Measurements from ENCODE around the gene SIPA1L3. TPM values are rescaled to one million over a fixed set of nuclear protein-coding genes. Genes with fewer than 3 reads are reported as not detected.

The SIPA1L3 gene
- total RNA-seq, 1 experiment from 2014 or later: 30.4 TPM

DNA sequence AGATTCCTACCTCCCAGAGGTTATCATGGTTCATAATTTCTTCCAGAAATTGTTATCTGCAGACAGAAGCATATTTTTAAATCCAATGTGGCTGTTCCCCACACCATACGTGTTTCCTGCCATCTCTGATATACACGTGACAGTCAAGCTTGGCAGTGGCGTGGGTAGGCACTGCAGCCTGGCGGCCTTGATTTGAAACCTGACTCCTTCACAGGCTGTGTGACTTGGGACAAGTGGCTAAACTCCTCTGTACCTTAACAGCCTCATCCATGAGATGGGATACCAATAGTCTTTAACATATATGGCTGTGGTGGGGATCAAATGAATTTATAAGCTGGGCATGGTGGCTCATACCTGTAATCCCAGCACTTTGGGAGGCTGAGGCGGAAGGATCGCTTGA lies 283.8 kb downstream of the SIPA1L3 start:
- no peak for DNase-seq (ENCODE audit: low read depth)

DNA sequence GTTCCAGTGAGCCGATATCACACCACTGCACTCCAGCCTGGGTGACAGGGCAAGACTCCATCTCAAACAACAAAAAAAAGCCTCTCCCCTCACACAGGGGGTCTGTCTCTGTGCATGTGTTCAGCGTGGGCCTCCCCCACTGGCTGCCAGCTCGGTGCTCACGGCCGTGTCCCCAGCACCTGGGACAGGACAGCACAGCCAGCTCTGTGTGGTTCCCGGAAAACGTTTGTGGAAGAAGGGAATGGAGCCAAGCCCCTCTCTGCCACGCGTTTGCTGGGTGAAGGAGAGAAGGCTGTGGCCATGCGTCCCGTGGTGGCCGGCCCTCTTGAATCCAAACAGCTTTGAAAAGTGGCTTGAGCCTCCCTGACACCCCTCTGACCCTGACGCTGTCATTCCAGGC lies 284.7 kb downstream of the SIPA1L3 start:
- no peak for DNase-seq (ENCODE audit: low read depth)

DNA sequence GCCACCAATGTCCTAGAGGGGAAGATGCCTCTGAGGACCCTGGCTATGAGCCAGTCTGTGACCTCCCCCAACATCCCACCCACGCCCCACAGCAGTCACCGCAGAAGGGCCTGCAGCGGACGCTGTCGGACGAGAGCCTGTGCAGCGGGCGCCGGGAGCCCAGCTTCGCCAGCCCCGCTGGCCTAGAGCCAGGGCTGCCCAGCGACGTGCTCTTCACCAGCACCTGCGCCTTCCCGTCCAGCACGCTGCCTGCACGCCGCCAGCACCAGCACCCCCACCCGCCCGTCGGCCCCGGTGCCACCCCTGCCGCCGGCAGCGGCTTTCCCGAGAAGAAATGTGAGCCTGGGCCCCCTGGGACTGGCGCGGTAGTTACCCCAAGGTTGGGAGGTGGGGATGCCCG lies 286.4 kb downstream of the SIPA1L3 start:
- DNase-seq (ENCODE audit: low read depth): no peak

DNA sequence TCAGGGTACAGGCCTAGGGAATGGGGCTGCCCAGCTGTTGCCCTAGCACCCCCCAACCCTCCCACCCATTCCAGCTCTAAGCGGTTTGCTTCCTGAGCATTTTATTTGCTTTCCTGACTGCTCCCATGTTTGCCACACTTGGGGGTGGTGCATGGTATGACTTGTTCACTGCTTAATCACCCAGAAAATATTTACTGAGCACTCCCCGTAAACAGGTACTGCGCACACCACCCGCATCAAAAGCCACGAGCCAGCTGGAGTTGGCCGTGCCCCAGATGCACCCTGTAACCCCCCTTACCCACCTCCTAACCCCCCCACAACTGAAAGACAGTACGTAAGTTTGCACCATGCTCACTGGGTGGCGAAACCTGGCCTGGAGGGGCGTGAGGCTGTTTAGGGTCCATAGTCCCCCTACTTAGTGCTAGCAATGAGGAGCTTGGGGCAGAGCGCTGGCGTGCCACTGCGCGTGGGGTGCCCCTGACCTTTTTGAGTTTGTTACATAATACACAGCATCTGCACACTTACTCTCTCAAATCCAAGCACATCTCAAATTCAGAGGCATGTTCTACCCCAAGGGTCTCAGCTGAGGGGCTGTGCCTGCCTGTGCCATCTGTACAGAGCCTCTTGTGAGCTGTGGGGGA lies 287.2 kb downstream of the SIPA1L3 start:
- DNase-seq (ENCODE audit: low read depth): no peak

DNA sequence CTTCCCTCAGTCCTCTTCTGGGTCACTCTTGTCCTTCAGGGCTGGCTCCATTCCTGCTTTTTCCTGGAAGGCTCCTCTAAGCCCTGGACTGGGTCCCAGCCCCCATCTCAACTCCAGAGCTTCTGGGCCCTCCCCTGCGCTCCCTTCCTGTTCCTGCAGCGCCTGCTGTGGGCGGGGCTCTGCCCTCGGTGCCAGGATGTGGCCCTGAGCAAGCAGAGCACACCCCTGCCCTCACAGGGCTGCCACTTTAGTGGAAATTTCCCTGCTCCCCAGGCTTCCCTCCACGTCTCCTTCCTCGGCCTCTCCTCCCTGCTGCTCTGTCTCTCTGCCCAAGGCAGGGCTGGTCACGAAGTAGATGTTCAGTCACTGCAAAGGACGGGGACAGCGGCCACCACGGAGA lies 288.2 kb downstream of the SIPA1L3 start:
- no peak for DNase-seq (ENCODE audit: low read depth)

DNA sequence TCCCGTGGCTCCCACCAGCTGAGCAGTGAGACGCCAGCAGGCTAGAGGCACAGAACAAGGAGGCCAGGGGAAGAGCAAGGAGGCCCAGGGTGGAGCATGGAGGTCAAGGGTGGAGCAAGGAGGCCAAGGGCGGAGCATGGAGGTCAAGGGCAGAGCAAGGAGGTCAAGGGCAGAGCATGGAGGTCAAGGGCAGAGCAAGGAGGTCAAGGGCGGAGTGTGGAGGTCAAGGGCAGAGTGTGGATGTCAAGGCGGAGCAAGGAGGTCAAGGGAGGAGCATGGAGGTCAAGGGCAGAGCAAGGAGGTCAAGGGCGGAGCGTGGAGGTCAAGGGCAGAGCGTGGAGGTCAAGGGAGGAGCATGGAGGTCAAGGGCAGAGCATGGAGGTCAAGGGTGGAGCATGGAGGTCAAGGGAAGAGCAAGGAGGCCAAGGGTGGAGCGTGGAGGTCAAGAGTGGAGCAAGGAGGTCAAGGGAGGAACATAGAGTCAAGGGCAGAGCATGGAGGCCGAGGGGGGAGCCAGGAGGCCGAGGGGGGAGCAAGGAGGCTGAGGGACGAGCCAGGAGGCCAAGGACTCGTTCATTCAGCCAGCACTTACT lies 289.3 kb downstream of the SIPA1L3 start:
- DNase-seq (ENCODE audit: low read depth): no peak

DNA sequence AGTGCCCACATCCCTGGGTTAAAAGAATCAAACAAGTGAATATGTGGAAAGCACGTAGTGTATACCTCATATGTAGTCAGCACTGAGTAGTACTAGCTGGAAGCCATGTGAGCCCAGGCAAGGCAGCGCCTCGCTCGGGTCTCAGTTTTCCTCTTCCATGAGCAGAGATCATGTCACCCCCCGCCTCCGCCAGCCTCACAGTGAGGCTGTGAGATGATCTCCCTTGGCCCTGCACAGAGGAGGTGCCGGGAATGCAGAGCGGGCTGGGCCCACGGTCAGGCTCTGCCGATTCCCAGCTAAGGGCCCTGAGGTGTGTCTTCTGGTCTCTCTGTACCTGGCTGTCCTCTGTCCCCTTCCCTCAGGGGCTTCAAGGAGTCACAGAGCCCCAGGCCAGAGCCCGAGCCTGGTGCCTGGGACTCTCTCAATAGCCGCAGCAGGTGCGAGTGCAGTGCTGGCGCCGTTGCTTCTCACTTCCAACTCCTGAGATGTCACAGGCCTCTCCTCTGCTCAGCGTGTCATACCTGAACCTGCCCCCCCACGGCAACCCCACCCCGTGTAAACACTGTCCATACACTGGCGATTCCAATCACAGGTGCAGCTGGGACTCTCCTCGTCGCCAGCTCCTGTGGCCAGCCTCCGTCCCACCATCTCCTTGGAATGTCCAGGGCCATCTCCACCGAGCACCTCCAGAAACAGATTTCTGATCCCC lies 290.1 kb downstream of the SIPA1L3 start:
- no peak for DNase-seq (ENCODE audit: low read depth)

DNA sequence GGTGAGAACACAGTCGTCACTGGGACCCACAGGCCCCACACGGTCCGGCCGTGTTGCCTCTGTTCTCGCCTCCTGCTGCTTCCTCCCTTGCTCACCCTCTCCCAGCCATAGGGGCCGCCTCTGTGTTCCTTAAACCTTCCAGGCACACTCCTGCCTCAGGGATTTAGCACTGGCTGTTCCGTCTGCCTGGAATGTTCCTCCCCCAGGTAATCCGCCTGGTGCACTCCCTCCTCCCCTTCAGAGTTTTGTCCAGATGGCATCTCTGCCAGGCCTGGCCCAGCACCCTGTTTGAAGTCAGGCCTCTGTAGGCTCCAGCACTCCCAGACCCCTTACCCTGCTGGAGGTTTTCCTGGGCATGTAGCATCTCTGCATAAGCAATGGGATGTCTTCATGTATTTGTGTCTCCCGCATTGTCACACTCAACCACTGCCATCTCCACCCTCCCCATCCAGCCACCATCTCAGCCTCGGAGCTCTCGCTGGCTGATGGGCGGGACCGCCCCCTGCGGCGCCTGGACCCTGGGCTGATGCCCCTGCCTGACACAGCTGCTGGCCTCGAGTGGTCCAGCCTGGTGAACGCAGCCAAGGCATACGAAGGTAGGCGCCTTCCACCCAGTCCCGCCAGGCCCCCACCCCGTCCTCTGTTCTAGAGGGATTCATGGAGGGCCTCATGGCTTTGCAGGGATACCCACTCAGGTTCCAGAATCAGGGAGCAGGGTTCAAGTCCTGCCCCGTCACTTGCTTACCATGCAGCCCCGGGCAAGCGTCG lies 291.1 kb downstream of the SIPA1L3 start:
- DNase-seq (ENCODE audit: low read depth): no peak

DNA sequence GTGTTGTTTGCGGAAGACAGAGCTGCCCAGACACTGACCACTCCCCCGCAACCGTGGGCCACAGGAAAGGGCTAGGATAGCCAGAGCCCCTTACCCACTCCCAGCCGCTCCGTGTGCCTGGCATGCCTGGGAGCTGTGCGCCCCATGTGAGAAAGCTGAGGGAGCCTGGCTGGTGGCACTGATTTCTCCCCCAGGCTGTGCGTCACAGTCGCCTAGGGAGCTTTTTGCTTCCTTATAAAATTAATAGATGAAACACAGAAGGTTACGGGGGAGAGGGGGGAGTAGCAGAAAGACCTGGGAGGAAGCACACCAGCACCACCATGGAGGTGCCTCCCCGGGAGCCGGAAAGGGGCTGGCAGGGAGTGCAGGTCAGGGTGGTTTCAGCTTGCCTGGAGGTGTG lies 292.3 kb downstream of the SIPA1L3 start:
- no peak for DNase-seq (ENCODE audit: low read depth)

DNA sequence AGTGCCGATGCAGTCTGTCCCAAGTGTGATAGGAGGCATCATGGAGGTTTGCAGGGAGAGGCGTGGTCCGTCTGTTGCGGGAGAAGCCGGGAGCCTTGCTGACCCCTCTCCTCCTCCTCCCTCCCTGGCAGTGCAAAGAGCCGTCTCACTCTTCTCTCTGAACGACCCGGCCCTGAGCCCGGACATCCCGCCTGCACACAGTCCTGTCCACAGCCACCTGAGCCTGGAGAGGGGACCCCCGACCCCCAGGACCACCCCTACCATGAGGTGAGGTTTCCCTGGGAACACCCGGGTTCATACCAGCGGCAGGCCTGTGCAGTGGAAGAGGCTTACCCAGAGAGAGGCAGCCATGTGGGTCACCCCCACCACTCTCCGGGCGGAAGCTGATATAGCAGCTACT lies 294.7 kb downstream of the SIPA1L3 start:
- DNase-seq (ENCODE audit: low read depth): no peak

DNA sequence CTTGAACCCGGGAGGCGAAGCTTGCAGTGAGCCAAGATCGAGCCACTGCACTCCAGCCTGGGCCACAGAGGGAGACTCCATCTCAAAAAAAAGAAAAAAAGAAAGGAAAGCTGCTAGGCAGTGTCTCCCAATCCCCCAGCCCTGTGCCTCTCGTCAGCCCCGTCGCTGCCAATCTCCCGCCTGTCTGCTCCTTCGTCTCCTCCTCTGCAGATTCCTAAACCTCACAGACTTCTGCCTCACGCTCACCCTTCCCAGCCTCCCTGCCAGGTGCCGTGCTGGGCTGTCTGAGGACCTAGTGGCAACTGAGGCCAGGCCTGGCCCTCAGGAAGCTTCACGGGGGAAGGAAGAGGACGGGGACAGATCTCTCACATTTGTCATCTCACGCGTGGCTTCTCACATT lies 295.5 kb downstream of the SIPA1L3 start:
- DNase-seq (ENCODE audit: low read depth): no peak

DNA sequence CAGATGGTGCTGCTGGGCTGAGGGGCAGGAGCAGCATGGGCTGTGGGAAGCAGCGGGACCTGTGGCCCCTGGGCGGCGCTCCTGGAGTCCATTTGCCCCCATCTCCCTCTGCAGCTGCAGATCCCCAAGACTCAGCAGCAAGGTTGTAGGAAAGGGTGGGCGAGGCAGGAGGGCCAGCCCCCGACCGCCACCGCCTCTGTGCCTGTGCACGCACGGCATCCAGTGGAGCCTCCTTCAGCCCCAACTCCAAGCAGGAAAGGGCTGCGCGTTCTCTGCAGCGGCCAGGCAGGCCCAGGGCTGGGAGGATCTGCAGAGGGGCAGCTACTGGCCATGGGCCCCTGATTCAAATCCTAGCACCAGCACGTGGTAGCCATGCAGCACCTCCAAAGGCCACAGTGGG lies 296.2 kb downstream of the SIPA1L3 start:
- DNase-seq (ENCODE audit: low read depth): no peak

DNA sequence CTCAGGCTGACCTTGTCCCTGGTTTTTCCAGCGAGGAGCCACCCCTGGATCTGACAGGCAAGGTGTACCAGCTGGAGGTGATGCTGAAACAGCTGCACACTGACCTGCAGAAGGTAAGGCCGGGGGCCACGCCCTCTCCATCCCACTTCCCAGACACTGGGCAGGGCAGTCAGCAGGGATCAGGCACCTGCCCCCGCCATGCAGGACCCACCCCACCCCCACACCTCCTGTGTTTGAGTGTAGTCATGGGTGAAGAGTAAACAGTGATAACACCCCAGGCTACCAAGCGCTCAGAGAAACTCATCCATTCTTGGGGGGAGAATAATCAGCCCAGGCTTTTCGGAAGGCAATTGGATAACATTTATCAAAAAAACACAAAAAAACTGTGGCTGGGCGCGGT lies 297.1 kb downstream of the SIPA1L3 start:
- DNase-seq (ENCODE audit: low read depth): no peak

DNA sequence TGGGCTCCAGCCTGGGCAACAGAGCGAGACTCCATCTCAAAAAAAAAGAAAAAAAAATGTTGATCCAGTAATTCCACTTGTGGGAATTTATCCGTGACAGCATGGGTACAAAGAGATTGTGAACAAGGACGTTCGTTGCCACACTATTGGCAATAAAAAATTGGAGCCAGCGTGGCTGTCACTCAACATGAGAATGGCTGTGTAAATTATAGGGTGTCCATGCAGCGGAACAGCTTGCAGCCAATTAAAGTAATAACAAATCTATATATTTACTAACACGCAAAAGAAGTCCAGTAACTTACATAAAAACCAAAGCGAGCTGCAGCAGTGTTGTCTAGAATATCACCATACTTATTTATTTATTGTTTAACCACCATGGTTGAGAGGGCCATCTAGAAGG lies 297.7 kb downstream of the SIPA1L3 start:
- DNase-seq (ENCODE audit: low read depth): no peak

DNA sequence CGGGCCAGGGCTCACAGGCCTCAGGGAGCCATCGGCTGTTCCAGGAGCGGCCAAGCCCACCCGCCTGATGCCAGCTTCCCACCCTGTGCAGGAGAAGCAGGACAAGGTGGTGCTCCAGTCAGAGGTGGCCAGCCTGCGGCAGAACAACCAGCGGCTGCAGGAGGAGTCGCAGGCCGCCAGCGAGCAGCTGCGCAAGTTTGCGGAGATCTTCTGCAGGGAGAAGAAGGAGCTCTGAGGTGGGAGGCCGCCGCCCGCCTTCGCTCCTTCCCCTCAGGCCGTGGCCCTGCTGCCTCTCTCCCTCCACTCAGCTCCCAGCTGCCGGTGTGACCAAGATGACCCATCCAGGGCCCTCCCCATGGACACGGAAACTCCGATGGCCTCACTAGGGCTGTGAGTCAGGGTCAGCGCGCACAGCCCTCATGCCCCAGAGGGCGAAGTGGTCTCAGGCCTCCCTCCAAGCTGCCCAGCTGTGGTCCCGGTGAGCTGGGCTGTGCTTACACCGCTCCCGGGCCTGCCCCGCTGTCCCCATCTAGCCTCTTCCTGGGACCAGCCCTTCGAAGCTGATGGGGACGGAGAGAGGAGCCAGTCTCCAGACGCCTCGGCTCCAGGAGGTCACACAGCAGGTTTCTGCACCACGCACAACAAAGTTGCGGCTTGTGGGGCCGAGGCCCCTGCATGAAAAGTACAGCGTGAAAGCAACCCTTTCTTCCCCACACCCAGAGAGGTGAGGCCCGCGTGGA lies 299.2 kb downstream of the SIPA1L3 start:
- DNase-seq (ENCODE audit: low read depth): no peak

DNA sequence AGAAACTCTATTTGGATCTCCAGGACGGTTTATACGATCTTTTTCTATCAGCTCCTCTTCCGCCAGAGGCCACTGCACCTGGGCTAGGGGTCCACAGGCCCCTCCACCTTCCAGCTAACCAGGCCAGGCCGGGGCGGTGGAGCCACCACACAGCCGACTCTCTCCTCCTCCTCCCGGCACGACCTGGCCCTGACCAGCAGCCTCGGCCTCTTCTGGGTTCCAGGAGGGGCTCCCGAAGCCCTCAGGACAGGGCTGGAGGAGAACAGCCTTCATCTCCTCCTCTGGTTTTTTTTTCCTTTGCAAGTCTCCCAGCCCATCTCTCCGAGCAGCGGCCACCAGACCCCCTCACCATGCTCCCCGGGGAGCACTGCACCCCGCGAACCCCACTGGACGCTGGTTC lies 299.9 kb downstream of the SIPA1L3 start:
- DNase-seq (ENCODE audit: low read depth): no peak

DNA sequence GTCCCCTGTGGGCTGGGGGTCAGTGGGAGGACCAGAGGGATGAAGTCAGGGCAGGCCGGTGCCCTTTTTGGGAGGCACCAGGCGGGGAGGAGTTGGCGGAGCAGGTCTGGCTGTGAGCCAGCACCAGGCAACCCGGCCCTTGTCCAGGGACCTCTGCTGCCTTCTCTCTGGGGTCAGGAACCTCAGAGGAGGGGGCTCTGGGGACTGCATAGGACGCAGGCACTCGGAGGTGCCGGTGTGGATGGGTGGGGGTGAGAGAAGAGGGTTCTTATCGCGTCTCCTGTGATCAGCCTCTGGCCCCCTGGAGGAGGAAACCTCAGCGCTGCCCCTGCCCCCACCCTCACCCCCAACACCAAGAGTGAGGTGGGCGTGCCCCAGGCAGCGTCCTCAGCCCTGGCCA lies 300.5 kb downstream of the SIPA1L3 start:
- no peak for DNase-seq (ENCODE audit: low read depth)

DNA sequence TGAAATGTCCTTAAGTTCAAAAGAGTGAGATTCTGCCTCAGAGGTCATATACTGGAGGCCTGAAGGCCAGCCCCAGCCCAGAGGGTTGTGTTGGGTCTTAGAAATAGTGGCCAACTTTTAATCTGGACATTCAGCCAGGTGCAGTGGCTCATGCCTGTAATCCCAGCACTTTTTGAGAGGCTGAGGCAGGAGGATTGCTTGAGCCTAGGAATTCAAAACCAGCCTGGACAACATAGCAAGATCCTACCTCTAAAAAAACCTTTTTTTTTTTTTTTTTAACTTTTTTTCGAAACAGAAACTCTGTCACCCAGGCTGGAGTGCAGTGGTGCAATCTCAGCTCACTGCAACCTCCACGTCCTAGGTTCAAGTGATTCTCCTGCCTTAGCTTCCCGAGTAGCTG lies 301.6 kb downstream of the SIPA1L3 start:
- DNase-seq (ENCODE audit: low read depth): no peak

DNA sequence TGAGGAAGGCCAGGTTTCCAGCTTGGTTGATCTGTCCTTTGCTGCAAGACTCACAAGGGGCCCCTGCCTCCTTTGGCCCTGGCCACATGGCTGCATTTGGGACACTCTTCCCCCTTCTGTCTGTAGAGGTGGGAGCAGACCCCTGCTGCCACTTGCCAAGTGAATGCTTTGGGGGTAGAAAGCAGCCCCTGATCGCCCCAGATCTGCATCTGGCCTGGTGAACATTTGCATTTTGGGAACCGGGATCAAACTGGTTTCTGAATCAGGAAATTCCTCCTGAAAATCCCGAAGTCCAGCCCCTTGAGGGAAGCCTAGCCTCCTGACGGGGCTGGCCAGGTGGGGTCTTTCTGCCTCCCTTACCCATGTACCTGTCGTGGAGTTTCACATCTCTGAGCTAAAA lies 302.1 kb downstream of the SIPA1L3 start:
- no peak for DNase-seq (ENCODE audit: low read depth)

DNA sequence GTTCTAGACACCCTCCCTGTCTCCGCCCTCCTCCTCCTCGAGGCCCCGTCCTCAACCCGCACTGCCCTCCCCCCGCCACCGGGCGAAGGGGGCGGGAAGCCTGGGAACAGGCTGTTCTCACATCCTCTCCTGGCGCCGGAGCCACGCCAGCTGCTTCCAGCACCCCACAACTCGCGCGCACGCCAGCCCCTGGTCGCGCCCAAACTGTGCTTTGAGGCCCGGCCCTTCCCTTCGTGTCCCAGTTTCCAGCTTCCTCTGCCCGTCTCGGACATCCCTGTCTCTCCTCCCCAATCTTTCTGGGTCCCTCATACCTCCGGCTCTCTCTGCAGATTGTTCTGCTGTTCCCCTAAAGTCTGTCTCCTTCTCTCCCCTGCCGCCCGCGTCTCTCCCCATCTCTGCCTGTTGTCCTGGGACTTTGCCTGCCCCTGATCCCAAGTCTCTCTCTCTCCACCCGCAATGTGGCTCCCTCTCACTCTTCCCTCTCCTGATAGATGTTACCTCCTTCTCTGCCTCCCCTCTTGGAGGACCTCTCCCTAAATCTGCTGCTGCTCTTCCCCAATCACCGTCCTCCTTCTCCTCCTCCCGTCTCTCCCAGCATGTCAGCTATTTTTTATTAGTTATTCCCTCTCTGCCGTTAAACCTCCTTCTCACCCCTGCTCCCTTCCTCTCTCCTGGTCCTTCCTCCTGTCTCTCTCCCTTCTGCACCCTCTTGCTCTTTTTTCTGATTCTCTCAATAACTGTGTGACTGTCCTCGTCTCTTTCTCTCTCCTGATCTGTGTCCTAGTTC lies 302.9 kb downstream of the SIPA1L3 start:
- peak; percentile 92 for DNase-seq (ENCODE audit: low read depth)

DNA sequence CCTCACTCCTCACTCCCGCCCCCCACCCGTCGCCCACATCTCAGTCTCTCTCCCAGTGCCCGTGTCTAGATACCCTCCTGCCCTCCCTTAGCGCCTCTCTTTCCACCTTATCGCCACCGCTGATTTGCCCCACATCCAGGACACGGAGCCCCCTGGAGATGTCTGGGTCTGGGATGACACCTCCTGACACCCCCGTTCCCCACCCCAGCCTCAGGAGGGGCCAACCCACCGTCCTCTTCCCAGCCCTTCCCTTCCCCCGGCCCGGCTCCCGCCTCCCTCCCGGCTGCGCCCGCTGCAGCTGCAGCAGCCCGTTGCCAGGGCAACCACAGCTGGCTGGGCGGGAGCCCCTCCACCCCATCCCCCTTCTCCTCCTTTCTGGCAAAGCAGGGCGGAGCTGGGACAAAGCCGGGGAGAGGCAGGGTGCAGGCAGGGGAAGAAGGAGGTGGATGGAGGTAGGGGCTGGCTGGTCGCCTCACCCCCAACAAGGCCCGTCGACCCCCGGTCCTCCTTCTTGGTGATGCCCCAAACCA lies 303.5 kb downstream of the SIPA1L3 start:
- peak; percentile 67 for DNase-seq (ENCODE audit: low read depth)
